Measurements from ENCODE around the gene TAC3. TPM values are rescaled to one million over a fixed set of nuclear protein-coding genes. Genes with fewer than 3 reads are reported as not detected.
"Not testable (repeated sequence)": the region's sequence is repeated elsewhere in the genome, so short reads cannot be mapped to it uniquely, and the experiment has no call there.

The TAC3 gene
- total RNA-seq, 2 experiments from 2014 or later = not detected

- Histone ChIP-seq H3K9me3 (ENCODE audit: low read length) (no peaks in the 10 kb centered on the region), H3K9me2 (ENCODE audit: insufficient read depth, low read length) (no peaks in the 10 kb centered on the region), H3K4me1 (ENCODE audit: insufficient read depth, low read length, poor library complexity, severe bottlenecking) (no peaks in the 10 kb centered on the region), H3K79me2 (ENCODE audit: insufficient read depth, low read depth, low read length) (no peaks in the 10 kb centered on the region), H3K4me2 (ENCODE audit: low read length) (no peak overlapping the region), H3K36me3 (ENCODE audit: insufficient read depth, low read length) (no peaks in the 10 kb centered on the region), H4K20me1 (ENCODE audit: insufficient read depth, low read length) (no peaks in the 10 kb centered on the region), H3K4me3 (ENCODE audit: low read depth, low read length, poor library complexity, severe bottlenecking) (no peak overlapping the region), H2AFZ (ENCODE audit: low read length) (no peak overlapping the region), H3K27ac (ENCODE audit: low read depth, low read length, poor library complexity, severe bottlenecking) (no peak overlapping the region)
- ChIA-PET POLR2A (no interaction called here), CTCF (ENCODE audit: unreplicated experiment) (no interaction called here)
- TF ChIP-seq EZH2phosphoT487 (IDR thresholded peaks at IDR 0.05; ENCODE audit: borderline replicate concordance, low read depth, low read length) = no peak
- no peak for TF ChIP-seq CTCF (conservative IDR thresholded peaks at IDR 0.05; ENCODE audit: low read length)
- DNase-seq (ENCODE audit: low spot score) = no peak
- intact Hi-C loops (cut with micrococcal nuclease; ENCODE audit: unreplicated experiment) = no loop called here
- BruUV-seq (replicated peaks) = no TSS peak
Measured at GRCh38 chr12:56978397-56979138, 37.8 kb downstream of the TAC3 start.

DNA sequence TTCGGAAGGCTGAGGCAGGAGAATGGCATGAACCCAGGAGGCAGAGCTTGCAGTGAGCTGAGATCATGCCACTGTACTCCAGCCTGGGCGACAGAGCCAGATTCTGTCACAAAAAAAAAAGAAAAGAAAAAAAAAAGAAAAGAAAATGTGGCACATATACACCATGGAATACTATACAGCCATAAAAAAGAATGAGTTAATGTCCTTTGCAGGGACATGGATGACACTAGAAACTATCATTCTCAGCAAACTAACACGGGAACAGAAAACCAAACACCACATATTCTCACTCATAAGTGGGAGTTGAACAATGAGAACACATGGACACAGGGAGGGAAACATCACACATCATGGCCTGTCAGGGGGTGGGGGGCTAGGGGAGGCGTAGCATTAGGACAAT lies 39.0 kb downstream of the TAC3 start:
- H3K9me3 ChIP-seq (ENCODE audit: low read length); DNase-seq (ENCODE audit: low spot score); H4K20me1 ChIP-seq (ENCODE audit: insufficient read depth, low read length); BruUV-seq (replicated peaks); H3K27ac ChIP-seq (ENCODE audit: low read depth, low read length, poor library complexity, severe bottlenecking); H3K36me3 ChIP-seq (ENCODE audit: insufficient read depth, low read length); H3K79me2 ChIP-seq (ENCODE audit: insufficient read depth, low read depth, low read length); H3K4me2 ChIP-seq (ENCODE audit: low read length); H3K4me3 ChIP-seq (ENCODE audit: low read depth, low read length, poor library complexity, severe bottlenecking); CTCF ChIA-PET (ENCODE audit: unreplicated experiment); H2AFZ ChIP-seq (ENCODE audit: low read length); H3K9me2 ChIP-seq (ENCODE audit: insufficient read depth, low read length); H3K4me1 ChIP-seq (ENCODE audit: insufficient read depth, low read length, poor library complexity, severe bottlenecking); POLR2A ChIA-PET; intact Hi-C loops (cut with micrococcal nuclease; ENCODE audit: unreplicated experiment): not testable (repeated sequence)

DNA sequence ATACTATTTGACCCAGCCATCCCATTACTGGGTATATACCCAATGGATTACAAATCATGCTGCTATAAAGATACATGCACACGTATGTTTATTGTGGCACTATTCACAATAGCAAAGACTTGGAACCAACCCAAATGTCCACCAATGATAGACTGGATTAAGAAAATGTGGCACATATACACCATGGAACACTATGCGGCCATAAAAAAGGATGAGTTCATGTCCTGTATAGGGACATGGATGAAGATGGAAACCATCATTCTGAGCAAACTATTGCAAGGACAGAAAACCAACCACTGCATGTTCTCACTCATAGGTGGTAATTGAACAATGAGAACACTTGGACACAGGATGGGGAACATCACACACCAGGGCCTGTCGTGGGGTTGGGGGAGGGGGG lies 42.1 kb downstream of the TAC3 start:
- H3K4me2 ChIP-seq (ENCODE audit: low read length); H3K27ac ChIP-seq (ENCODE audit: low read depth, low read length, poor library complexity, severe bottlenecking); H3K79me2 ChIP-seq (ENCODE audit: insufficient read depth, low read depth, low read length); intact Hi-C loops (cut with micrococcal nuclease; ENCODE audit: unreplicated experiment); H3K9me2 ChIP-seq (ENCODE audit: insufficient read depth, low read length); POLR2A ChIA-PET; H3K36me3 ChIP-seq (ENCODE audit: insufficient read depth, low read length); H2AFZ ChIP-seq (ENCODE audit: low read length); H4K20me1 ChIP-seq (ENCODE audit: insufficient read depth, low read length); DNase-seq (ENCODE audit: low spot score); H3K4me3 ChIP-seq (ENCODE audit: low read depth, low read length, poor library complexity, severe bottlenecking); CTCF ChIA-PET (ENCODE audit: unreplicated experiment); H3K9me3 ChIP-seq (ENCODE audit: low read length); H3K4me1 ChIP-seq (ENCODE audit: insufficient read depth, low read length, poor library complexity, severe bottlenecking); BruUV-seq (replicated peaks): not testable (repeated sequence)

GRCh38 chr12:56968910-56969309 lies 47.4 kb downstream of the TAC3 start:
- H3K79me2 ChIP-seq (ENCODE audit: insufficient read depth, low read depth, low read length); BruUV-seq (replicated peaks); H3K9me3 ChIP-seq (ENCODE audit: low read length); intact Hi-C loops (cut with micrococcal nuclease; ENCODE audit: unreplicated experiment); H4K20me1 ChIP-seq (ENCODE audit: insufficient read depth, low read length); H3K4me2 ChIP-seq (ENCODE audit: low read length); POLR2A ChIA-PET; H3K36me3 ChIP-seq (ENCODE audit: insufficient read depth, low read length); CTCF ChIA-PET (ENCODE audit: unreplicated experiment); H2AFZ ChIP-seq (ENCODE audit: low read length); H3K27ac ChIP-seq (ENCODE audit: low read depth, low read length, poor library complexity, severe bottlenecking); H3K9me2 ChIP-seq (ENCODE audit: insufficient read depth, low read length); H3K4me1 ChIP-seq (ENCODE audit: insufficient read depth, low read length, poor library complexity, severe bottlenecking); H3K4me3 ChIP-seq (ENCODE audit: low read depth, low read length, poor library complexity, severe bottlenecking); DNase-seq (ENCODE audit: low spot score): not testable (repeated sequence)

- H3K36me3 ChIP-seq (ENCODE audit: insufficient read depth, low read length); H2AFZ ChIP-seq (ENCODE audit: low read length); H4K20me1 ChIP-seq (ENCODE audit: insufficient read depth, low read length); H3K27ac ChIP-seq (ENCODE audit: low read depth, low read length, poor library complexity, severe bottlenecking); H3K9me3 ChIP-seq (ENCODE audit: low read length); intact Hi-C loops (cut with micrococcal nuclease; ENCODE audit: unreplicated experiment); H3K9me2 ChIP-seq (ENCODE audit: insufficient read depth, low read length); H3K79me2 ChIP-seq (ENCODE audit: insufficient read depth, low read depth, low read length); BruUV-seq (replicated peaks); DNase-seq (ENCODE audit: low spot score); H3K4me1 ChIP-seq (ENCODE audit: insufficient read depth, low read length, poor library complexity, severe bottlenecking); POLR2A ChIA-PET; H3K4me2 ChIP-seq (ENCODE audit: low read length); H3K4me3 ChIP-seq (ENCODE audit: low read depth, low read length, poor library complexity, severe bottlenecking): not testable (repeated sequence)
- CTCF ChIA-PET (ENCODE audit: unreplicated experiment) = interaction anchor here (0.6 kb wide), 1 partner anchor 64 kb away, joined by 3 read pairs; no protein-coding TSS in a partner anchor
Measured at GRCh38 chr12:56965997-56966642, 50.2 kb downstream of the TAC3 start.

Measured in OCI-LY7 (cell line).